IMR-90 (cell line): ENCODE measurements around the gene LRRC37A3.
"Not testable (repeated sequence)": the region's sequence is repeated elsewhere in the genome, so short reads cannot be mapped to it uniquely, and the experiment has no call there.

Source experiments
- POLR2A ChIP-seq: IDR thresholded peaks from 2 replicates; pipeline ENCODE4 v1.6.1; 2012; ENCODE audit warnings: mild to moderate bottlenecking, low read depth, low read length
- RAD21 ChIP-seq: IDR thresholded peaks from 2 replicates; pipeline ENCODE4 v1.6.1; 2012; ENCODE audit warnings: low read length, improper control_type of control experiment
- TF ChIP-seq, protein P1 (sequence below): conservative IDR thresholded peaks from 2 replicates; pipeline ENCODE4 v1.5.1; 2012; ENCODE audit warnings: mild to moderate bottlenecking, low read depth, low read length, improper control_type of control experiment

GRCh38 chr17:64814993-64815832, 104.1 kb downstream of the LRRC37A3 start:
- TF ChIP-seq POLR2A, RAD21: not testable (repeated sequence)
- TF ChIP-seq, protein P1, sequence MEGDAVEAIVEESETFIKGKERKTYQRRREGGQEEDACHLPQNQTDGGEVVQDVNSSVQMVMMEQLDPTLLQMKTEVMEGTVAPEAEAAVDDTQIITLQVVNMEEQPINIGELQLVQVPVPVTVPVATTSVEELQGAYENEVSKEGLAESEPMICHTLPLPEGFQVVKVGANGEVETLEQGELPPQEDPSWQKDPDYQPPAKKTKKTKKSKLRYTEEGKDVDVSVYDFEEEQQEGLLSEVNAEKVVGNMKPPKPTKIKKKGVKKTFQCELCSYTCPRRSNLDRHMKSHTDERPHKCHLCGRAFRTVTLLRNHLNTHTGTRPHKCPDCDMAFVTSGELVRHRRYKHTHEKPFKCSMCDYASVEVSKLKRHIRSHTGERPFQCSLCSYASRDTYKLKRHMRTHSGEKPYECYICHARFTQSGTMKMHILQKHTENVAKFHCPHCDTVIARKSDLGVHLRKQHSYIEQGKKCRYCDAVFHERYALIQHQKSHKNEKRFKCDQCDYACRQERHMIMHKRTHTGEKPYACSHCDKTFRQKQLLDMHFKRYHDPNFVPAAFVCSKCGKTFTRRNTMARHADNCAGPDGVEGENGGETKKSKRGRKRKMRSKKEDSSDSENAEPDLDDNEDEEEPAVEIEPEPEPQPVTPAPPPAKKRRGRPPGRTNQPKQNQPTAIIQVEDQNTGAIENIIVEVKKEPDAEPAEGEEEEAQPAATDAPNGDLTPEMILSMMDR, result not testable (repeated sequence)
